Activated CD8-positive, alpha-beta T cell treated with anti-CD3 and anti-CD28 coated beads for 36 hours (primary cell): ENCODE data around the gene PTPRN2. TPM values are rescaled to one million over a fixed set of nuclear protein-coding genes. Genes with fewer than 3 reads are reported as not detected.

Experiments
- ATAC-seq: fragments of 200-7000 bp; cut with Tn5 transposase; one replicate; pipeline ENCODE4 v1.10.0; 2021; ENCODE audit warnings: mild to moderate bottlenecking, moderate library complexity
- CTCF ChIA-PET: fragments of 350-600 bp; sonication (Branson Sonifier 250); formaldehyde crosslinking; loops from one replicate; lab custom pipeline; 2021; ENCODE audit warnings: antibody characterized with exemption; lab: Charles Lee
- POLR2A ChIA-PET: fragments of 350-600 bp; sonication (Branson Sonifier 250); formaldehyde crosslinking; loops from one replicate; lab custom pipeline; 2021; ENCODE audit warnings: antibody characterized with exemption; lab: Charles Lee
- DNase-seq: peaks from one replicate; pipeline ENCODE4 v3.0.0-alpha.2; 2020
- H3K27ac Mint-ChIP-seq: one replicate; pipeline ENCODE4 v1.8.0; 2021; ENCODE audit warnings: mild to moderate bottlenecking, mixed read lengths
- H3K27me3 Mint-ChIP-seq: one replicate; pipeline ENCODE4 v1.8.0; 2021; ENCODE audit warnings: mixed read lengths
- H3K36me3 Mint-ChIP-seq: one replicate; pipeline ENCODE4 v1.8.0; 2021; ENCODE audit warnings: low read depth, mixed read lengths
- H3K4me1 Mint-ChIP-seq: one replicate; pipeline ENCODE4 v1.8.0; 2021; ENCODE audit warnings: low read depth, mixed read lengths
- H3K4me3 Mint-ChIP-seq: one replicate; pipeline ENCODE4 v1.8.0; 2021; ENCODE audit warnings: mild to moderate bottlenecking, moderate library complexity, mixed read lengths
- H3K9me3 Mint-ChIP-seq: one replicate; pipeline ENCODE4 v1.8.0; 2021; ENCODE audit warnings: mixed read lengths
- intact Hi-C: fragments of 100-400 bp; cut with micrococcal nuclease; formaldehyde crosslinking; loops from one replicate; pipeline ENCODE4 v1.10.0; 2022
- total RNA-seq, 2 experiments: library from RNA; stranded (reverse); gene quantifications; one replicate each; pipeline ENCODE4 v1.2.3, GENCODE V29; 2021
- TF ChIP-seq, protein P1 (sequence below): fragments of 200-600 bp; IDR thresholded peaks from one replicate; pipeline ENCODE4 v1.8.0; 2022; ENCODE audit warnings: antibody characterized with exemption, mild to moderate bottlenecking

The PTPRN2 gene
- total RNA-seq, 2 experiments from 2014 or later: 0.49 to 0.65 TPM

GRCh38 chr7:158317238-158318205 is 270.1 kb downstream of the PTPRN2 start:
- no peaks in the 10 kb centered on the region for H3K36me3 Mint-ChIP-seq
- intact Hi-C loops: no loop called here
- no peak overlapping the region for H3K4me3 Mint-ChIP-seq
- no peak overlapping the region for H3K27ac Mint-ChIP-seq
- DNase-seq (no peak), ATAC-seq (no peak)
- H3K27me3 Mint-ChIP-seq: peaks cover 13% of the 10 kb centered on the region
- ChIA-PET POLR2A (no interaction called here), CTCF (no interaction called here)
- TF ChIP-seq, protein P1, sequence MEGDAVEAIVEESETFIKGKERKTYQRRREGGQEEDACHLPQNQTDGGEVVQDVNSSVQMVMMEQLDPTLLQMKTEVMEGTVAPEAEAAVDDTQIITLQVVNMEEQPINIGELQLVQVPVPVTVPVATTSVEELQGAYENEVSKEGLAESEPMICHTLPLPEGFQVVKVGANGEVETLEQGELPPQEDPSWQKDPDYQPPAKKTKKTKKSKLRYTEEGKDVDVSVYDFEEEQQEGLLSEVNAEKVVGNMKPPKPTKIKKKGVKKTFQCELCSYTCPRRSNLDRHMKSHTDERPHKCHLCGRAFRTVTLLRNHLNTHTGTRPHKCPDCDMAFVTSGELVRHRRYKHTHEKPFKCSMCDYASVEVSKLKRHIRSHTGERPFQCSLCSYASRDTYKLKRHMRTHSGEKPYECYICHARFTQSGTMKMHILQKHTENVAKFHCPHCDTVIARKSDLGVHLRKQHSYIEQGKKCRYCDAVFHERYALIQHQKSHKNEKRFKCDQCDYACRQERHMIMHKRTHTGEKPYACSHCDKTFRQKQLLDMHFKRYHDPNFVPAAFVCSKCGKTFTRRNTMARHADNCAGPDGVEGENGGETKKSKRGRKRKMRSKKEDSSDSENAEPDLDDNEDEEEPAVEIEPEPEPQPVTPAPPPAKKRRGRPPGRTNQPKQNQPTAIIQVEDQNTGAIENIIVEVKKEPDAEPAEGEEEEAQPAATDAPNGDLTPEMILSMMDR: no peak
- H3K9me3 Mint-ChIP-seq: peaks cover 8% of the 10 kb centered on the region
- H3K4me1 Mint-ChIP-seq: no peaks in the 10 kb centered on the region

- TF ChIP-seq, protein P1: no peak
- H3K4me3 Mint-ChIP-seq: no peak overlapping the region
- ChIA-PET CTCF (no interaction called here), POLR2A (no interaction called here)
- intact Hi-C loops: no loop called here
- H3K4me1 Mint-ChIP-seq: no peaks in the 10 kb centered on the region
- DNase-seq: no peak
- H3K27ac Mint-ChIP-seq: no peak overlapping the region
- no peaks in the 10 kb centered on the region for H3K36me3 Mint-ChIP-seq
- ATAC-seq: no peak
- H3K27me3 Mint-ChIP-seq: peaks cover 9% of the 10 kb centered on the region
- peaks cover 17% of the 10 kb centered on the region for H3K9me3 Mint-ChIP-seq
Observed at GRCh38 chr7:158316466-158317031, 271.1 kb downstream of the PTPRN2 start.

- ChIA-PET POLR2A (no interaction called here), CTCF (no interaction called here)
- TF ChIP-seq, protein P1: no peak
- no peak overlapping the region for H3K27ac Mint-ChIP-seq
- ATAC-seq (no peak), DNase-seq (no peak)
- no peaks in the 10 kb centered on the region for H3K36me3 Mint-ChIP-seq
- no peaks in the 10 kb centered on the region for H3K4me1 Mint-ChIP-seq
- H3K4me3 Mint-ChIP-seq: no peak overlapping the region
- intact Hi-C loops: no loop called here
- peaks cover 8% of the 10 kb centered on the region for H3K27me3 Mint-ChIP-seq
- H3K9me3 Mint-ChIP-seq: peaks cover 17% of the 10 kb centered on the region
Observed at GRCh38 chr7:158315881-158316280, 271.7 kb downstream of the PTPRN2 start.

- intact Hi-C loops: no loop called here
- no peak overlapping the region for H3K4me3 Mint-ChIP-seq
- no peaks in the 10 kb centered on the region for H3K4me1 Mint-ChIP-seq
- no peaks in the 10 kb centered on the region for H3K36me3 Mint-ChIP-seq
- H3K27me3 Mint-ChIP-seq: peaks cover 8% of the 10 kb centered on the region
- TF ChIP-seq, protein P1: no peak
- no peak for DNase-seq
- no peak overlapping the region for H3K27ac Mint-ChIP-seq
- POLR2A ChIA-PET: no interaction called here
- CTCF ChIA-PET: no interaction called here
- ATAC-seq: no peak
- peaks cover 17% of the 10 kb centered on the region for H3K9me3 Mint-ChIP-seq
Observed at GRCh38 chr7:158315326-158315725, 272.3 kb downstream of the PTPRN2 start.

DNA sequence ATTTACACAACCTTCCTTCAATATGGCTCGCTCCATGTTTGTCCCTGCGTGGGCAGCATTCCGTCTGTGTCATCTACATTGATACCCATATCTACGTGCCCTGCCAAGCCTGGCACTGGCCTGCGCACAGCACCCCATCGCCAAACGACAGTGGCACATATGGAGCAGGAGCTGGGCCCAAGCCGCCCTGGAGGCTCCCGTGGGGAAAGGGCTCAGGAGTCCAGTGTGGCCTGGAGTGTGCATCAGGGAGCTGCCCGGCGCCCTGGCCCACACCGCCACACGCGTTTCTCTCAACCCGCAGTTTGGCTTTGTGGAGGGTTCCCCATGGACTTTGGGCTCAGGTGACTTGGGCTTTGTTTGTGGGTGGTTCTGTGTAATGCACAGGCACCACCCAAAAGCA is 273.2 kb downstream of the PTPRN2 start:
- ChIA-PET CTCF (no interaction called here), POLR2A (no interaction called here)
- Mint-ChIP-seq H3K36me3 (no peaks in the 10 kb centered on the region), H3K4me1 (no peaks in the 10 kb centered on the region), H3K27ac (no peak overlapping the region), H3K4me3 (no peak overlapping the region), H3K9me3 (peaks cover 17% of the 10 kb centered on the region), H3K27me3 (peaks cover 8% of the 10 kb centered on the region)
- TF ChIP-seq, protein P1: no peak
- DNase-seq (no peak), ATAC-seq (no peak)
- intact Hi-C loops: no loop called here
